Measurements from ENCODE around the gene ARID5A.
"Not testable (repeated sequence)": the region's sequence is repeated elsewhere in the genome, so short reads cannot be mapped to it uniquely, and the experiment has no call there.

ARID5A gene

GRCh38 chr2:96494188-96494587 is 42.4 kb upstream of the ARID5A start:
- Mint-ChIP-seq H3K36me3 (ENCODE audit: low read depth) (peaks cover 4% of the 10 kb centered on the region), H3K4me3 (no peak overlapping the region), H3K27me3 (ENCODE audit: low read depth) (no peaks in the 10 kb centered on the region), H3K4me1 (no peaks in the 10 kb centered on the region), H3K9me3 (peaks cover 17% of the 10 kb centered on the region), H3K27ac (no peak overlapping the region)
- TF ChIP-seq, protein P1, sequence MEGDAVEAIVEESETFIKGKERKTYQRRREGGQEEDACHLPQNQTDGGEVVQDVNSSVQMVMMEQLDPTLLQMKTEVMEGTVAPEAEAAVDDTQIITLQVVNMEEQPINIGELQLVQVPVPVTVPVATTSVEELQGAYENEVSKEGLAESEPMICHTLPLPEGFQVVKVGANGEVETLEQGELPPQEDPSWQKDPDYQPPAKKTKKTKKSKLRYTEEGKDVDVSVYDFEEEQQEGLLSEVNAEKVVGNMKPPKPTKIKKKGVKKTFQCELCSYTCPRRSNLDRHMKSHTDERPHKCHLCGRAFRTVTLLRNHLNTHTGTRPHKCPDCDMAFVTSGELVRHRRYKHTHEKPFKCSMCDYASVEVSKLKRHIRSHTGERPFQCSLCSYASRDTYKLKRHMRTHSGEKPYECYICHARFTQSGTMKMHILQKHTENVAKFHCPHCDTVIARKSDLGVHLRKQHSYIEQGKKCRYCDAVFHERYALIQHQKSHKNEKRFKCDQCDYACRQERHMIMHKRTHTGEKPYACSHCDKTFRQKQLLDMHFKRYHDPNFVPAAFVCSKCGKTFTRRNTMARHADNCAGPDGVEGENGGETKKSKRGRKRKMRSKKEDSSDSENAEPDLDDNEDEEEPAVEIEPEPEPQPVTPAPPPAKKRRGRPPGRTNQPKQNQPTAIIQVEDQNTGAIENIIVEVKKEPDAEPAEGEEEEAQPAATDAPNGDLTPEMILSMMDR (IDR thresholded peaks at IDR 0.05; ENCODE audit: unreplicated experiment in 3 of 3) = no peak

- H3K4me1 Mint-ChIP-seq = peaks cover 5% of the 10 kb centered on the region
- H3K9me3 Mint-ChIP-seq = peaks cover 17% of the 10 kb centered on the region
- TF ChIP-seq, protein P1 (IDR thresholded peaks at IDR 0.05; ENCODE audit: unreplicated experiment in 3 of 3) = no peak
- H3K4me3 Mint-ChIP-seq = no peak overlapping the region
- peaks cover 8% of the 10 kb centered on the region for H3K36me3 Mint-ChIP-seq (ENCODE audit: low read depth)
- H3K27ac Mint-ChIP-seq = no peak overlapping the region
- H3K27me3 Mint-ChIP-seq (ENCODE audit: low read depth) = no peaks in the 10 kb centered on the region
These were observed 40.4 kb upstream of the ARID5A start for GRCh38 chr2:96495982-96496629.

GRCh38 chr2:96498021-96498431 is 38.5 kb upstream of the ARID5A start:
- Mint-ChIP-seq H3K4me3 (no peak overlapping the region), H3K9me3 (peaks cover 17% of the 10 kb centered on the region)

GRCh38 chr2:96498611-96499010 is 37.9 kb upstream of the ARID5A start:
- H3K4me1 Mint-ChIP-seq; H3K27ac Mint-ChIP-seq; H3K4me3 Mint-ChIP-seq; H3K27me3 Mint-ChIP-seq (ENCODE audit: low read depth); H3K36me3 Mint-ChIP-seq (ENCODE audit: low read depth): not testable (repeated sequence)
- peaks cover 17% of the 10 kb centered on the region for H3K9me3 Mint-ChIP-seq

More at GRCh38 chr2:96498021-96498431, 38.5 kb upstream of the ARID5A start:
- H3K27ac Mint-ChIP-seq = no peak overlapping the region
- TF ChIP-seq, protein P1 (IDR thresholded peaks at IDR 0.05; ENCODE audit: unreplicated experiment in 3 of 3) = no peak
- no peaks in the 10 kb centered on the region for H3K27me3 Mint-ChIP-seq (ENCODE audit: low read depth)
- peaks cover 8% of the 10 kb centered on the region for H3K36me3 Mint-ChIP-seq (ENCODE audit: low read depth)
- H3K4me1 Mint-ChIP-seq = peaks cover 5% of the 10 kb centered on the region

DNA sequence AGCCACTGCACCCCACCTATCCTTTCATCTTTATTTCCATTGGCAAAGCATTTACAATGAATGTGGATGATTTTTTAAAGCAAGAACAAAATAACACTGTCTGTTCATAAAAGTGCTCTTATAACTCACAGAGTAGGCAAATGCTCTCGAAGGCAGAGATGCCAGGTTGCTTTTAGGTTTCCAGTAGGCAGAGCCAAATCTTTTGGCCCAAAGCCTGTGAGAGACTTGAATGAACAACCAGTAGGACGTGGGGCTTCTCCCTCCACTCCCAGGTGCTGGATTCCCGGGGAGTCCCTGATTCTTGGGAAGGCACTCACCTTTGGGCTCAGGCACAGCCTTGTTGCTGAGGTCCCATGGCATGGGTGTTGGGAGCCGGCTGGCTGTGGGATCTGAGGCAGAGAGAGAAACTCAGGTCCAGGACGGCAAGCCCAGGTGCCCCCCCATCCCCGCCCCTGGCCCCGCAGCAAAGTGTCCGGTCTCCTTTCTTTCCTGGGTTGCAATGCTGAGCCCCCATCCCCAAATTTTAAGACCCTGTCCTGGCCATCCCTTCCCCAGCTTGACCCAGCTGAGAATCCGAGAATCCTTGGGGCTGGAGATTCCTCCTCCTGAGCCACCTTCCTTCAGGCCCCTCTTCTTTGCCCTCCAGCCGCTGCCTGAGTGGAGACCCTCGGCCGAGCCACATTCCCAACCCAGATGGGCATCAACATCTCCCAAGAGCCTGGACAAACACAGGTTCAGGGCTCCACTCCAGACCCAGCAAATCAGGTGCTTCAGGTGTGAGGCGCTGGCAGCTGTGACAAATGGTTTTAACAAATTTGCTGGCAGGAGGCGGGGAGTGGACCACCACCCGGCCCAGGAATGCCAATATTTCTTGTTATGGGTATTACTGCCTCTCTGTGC is 37.2 kb upstream of the ARID5A start:
- Mint-ChIP-seq H3K36me3 (ENCODE audit: low read depth) (peaks cover 8% of the 10 kb centered on the region), H3K4me1 (peaks cover 5% of the 10 kb centered on the region), H3K4me3 (no peak overlapping the region), H3K27ac (no peak overlapping the region), H3K27me3 (ENCODE audit: low read depth) (no peaks in the 10 kb centered on the region), H3K9me3 (peaks cover 13% of the 10 kb centered on the region)
- TF ChIP-seq, protein P1 (IDR thresholded peaks at IDR 0.05; ENCODE audit: unreplicated experiment in 3 of 3) = no peak

- H3K9me3 Mint-ChIP-seq = peaks cover 7% of the 10 kb centered on the region
- peaks cover 8% of the 10 kb centered on the region for H3K36me3 Mint-ChIP-seq (ENCODE audit: low read depth)
- H3K27ac Mint-ChIP-seq = no peak overlapping the region
- peaks cover 13% of the 10 kb centered on the region for H3K4me1 Mint-ChIP-seq
- H3K4me3 Mint-ChIP-seq = no peak overlapping the region
- TF ChIP-seq, protein P1 (IDR thresholded peaks at IDR 0.05; ENCODE audit: unreplicated experiment in 3 of 3) = no peak
- no peaks in the 10 kb centered on the region for H3K27me3 Mint-ChIP-seq (ENCODE audit: low read depth)
These were observed 36.0 kb upstream of the ARID5A start for GRCh38 chr2:96500385-96501066.
